Measurements from ENCODE around the gene PDZD2.
"Not testable (repeated sequence)": the region's sequence is repeated elsewhere in the genome, so short reads cannot be mapped to it uniquely, and the experiment has no call there.

Gene PDZD2

DNA sequence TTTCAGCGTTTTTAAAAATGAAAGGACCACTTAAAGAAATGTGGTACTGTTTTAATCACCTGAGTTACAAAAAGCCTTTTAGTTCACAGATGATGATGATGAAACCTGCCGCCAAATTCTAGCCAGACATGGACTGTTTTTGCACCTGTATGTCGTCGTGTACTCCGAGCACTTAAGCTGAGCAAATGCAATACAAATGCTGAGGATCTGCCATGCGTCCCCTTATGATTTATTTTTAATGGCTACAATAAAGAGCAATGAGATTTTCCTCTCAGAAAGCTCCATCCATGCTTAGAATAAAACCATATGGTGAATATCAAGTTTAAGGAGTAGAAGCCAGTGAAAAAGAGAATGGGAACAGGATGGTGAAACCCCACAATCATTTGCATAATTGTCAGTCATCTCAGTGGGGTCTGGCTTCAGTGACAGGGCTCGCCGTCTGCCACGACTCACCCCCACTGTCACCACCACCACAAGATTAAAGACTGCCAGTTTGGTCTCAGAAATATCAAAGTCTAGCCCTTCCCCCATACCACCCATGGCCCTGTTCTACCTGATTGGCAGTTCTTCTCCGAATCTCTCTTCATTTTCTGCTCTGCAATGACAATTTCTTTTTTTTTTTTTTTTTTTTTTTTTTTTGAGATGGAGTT, 375.3 kb downstream of the PDZD2 start:
- TF ChIP-seq EZH2 (IDR thresholded peaks at IDR 0.05; ENCODE audit: borderline replicate concordance, low read depth, low read length, severe bottlenecking) (no peak), CTCF (IDR thresholded peaks at IDR 0.05; ENCODE audit: borderline replicate concordance, extremely low read depth, low read length, poor library complexity, severe bottlenecking) (no peak)
- DNase-seq (no peak), ATAC-seq (ENCODE audit: insufficient read depth, low read depth) (peak; percentile 37; the same call in 1 of the 3 replicates)
- H3K27ac ChIP-seq (ENCODE audit: low read length) = no peak overlapping the region
- no peaks in the 10 kb centered on the region for H3K9me3 ChIP-seq (ENCODE audit: insufficient read depth, low read length, severe bottlenecking)
- H3K9ac ChIP-seq (ENCODE audit: low read depth, low read length) = no peak overlapping the region
- no peak overlapping the region for H3K4me3 ChIP-seq (ENCODE audit: low read depth in 1 of 2, low read length in 2 of 2)
- H3K4me2 ChIP-seq (ENCODE audit: insufficient read depth, low read length) = no peak overlapping the region
- peaks cover 4% of the 10 kb centered on the region for H3K27me3 ChIP-seq (ENCODE audit: insufficient read depth, low read length, poor library complexity)
- H2AFZ ChIP-seq (ENCODE audit: low read depth, low read length) = no peak overlapping the region
- H4K20me1 ChIP-seq (ENCODE audit: insufficient read depth, low read length) = no peaks in the 10 kb centered on the region
- H3K79me2 ChIP-seq (ENCODE audit: insufficient read depth, low read length) = no peaks in the 10 kb centered on the region
- no peaks in the 10 kb centered on the region for H3K4me1 ChIP-seq (ENCODE audit: insufficient read depth, low read length)
- H3K36me3 ChIP-seq (ENCODE audit: insufficient read depth, low read length) = no peaks in the 10 kb centered on the region

- H3K4me1 ChIP-seq (ENCODE audit: insufficient read depth, low read length); H3K4me2 ChIP-seq (ENCODE audit: insufficient read depth, low read length); H2AFZ ChIP-seq (ENCODE audit: low read depth, low read length); H3K27ac ChIP-seq (ENCODE audit: low read length); DNase-seq; H3K4me3 ChIP-seq (ENCODE audit: low read depth in 1 of 2, low read length in 2 of 2); H3K27me3 ChIP-seq (ENCODE audit: insufficient read depth, low read length, poor library complexity); H4K20me1 ChIP-seq (ENCODE audit: insufficient read depth, low read length); H3K36me3 ChIP-seq (ENCODE audit: insufficient read depth, low read length); H3K79me2 ChIP-seq (ENCODE audit: insufficient read depth, low read length); H3K9ac ChIP-seq (ENCODE audit: low read depth, low read length); H3K9me3 ChIP-seq (ENCODE audit: insufficient read depth, low read length, severe bottlenecking); ATAC-seq (ENCODE audit: insufficient read depth, low read depth): not testable (repeated sequence)
Measured at GRCh38 chr5:32015262-32015661, 376.3 kb downstream of the PDZD2 start.

DNA sequence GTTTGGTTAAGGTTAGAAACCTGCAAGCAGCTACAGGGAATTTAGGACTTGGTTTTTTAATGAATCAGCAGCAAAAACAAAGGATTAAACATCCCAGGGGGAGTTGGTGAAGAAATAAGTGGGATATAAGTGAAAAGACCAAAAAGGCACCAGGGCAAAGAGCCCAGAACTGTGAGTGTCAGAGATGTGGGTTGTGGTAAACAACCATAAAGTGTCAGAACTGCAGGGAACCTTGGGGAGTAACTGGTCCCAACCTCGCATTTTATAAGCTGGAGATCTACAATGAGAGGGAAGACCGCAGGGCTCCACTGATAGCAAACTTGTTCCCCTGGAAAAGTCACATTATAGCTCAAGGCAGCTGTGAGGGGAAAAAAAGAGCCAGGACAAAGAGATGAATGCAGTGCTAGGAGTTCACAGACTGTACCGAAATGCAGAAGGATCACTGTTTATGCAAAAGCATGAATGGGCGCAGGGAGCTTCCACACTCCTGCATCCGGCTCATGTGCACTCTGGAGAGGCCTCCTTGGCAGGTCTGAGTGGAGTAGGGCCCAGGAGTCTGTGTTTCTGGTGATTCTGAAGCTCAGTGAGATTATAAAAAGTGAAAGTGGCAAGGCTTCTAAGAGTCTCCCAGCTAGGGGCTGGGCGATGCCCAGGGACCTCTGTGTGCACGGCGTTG, 378.9 kb downstream of the PDZD2 start:
- Histone ChIP-seq H3K36me3 (ENCODE audit: insufficient read depth, low read length) (no peaks in the 10 kb centered on the region), H3K27me3 (ENCODE audit: insufficient read depth, low read length, poor library complexity) (no peaks in the 10 kb centered on the region)

More for the DNA sequence above, 378.9 kb downstream of the PDZD2 start:
- Histone ChIP-seq H3K27ac (ENCODE audit: low read length) (no peak overlapping the region), H3K9me3 (ENCODE audit: insufficient read depth, low read length, severe bottlenecking) (no peaks in the 10 kb centered on the region), H3K4me3 (ENCODE audit: low read depth in 1 of 2, low read length in 2 of 2) (no peak overlapping the region), H2AFZ (ENCODE audit: low read depth, low read length) (no peak overlapping the region), H4K20me1 (ENCODE audit: insufficient read depth, low read length) (no peaks in the 10 kb centered on the region), H3K79me2 (ENCODE audit: insufficient read depth, low read length) (no peaks in the 10 kb centered on the region), H3K9ac (ENCODE audit: low read depth, low read length) (no peak overlapping the region), H3K4me1 (ENCODE audit: insufficient read depth, low read length) (peaks cover 8% of the 10 kb centered on the region; the same call in 1 of the 2 replicates), H3K4me2 (ENCODE audit: insufficient read depth, low read length) (no peak overlapping the region)
- 0 out of 3 replicates have a peak, but pooled peaks have one; percentile 22 for ATAC-seq (ENCODE audit: insufficient read depth, low read depth)
- TF ChIP-seq EZH2 (IDR thresholded peaks at IDR 0.05; ENCODE audit: borderline replicate concordance, low read depth, low read length, severe bottlenecking) = no peak
- no peak for TF ChIP-seq CTCF (IDR thresholded peaks at IDR 0.05; ENCODE audit: borderline replicate concordance, extremely low read depth, low read length, poor library complexity, severe bottlenecking)
- no peak for DNase-seq
